Stomach (tissue), 4 donors: ENCODE data around the gene ZBTB7A.

ENCODE experiments used
- POLR2A ChIP-seq, 4 donors: fragments of 450-650 bp; IDR thresholded peaks; one replicate each; pipeline ENCODE4 v1.6.1; 2016; ENCODE audit warnings: antibody characterized with exemption in 4 of 4, control low read depth in 2 of 4, mild to moderate bottlenecking in 1 of 4, moderate library complexity in 1 of 4
- POLR2AphosphoS5 ChIP-seq, 3 donors: sonication (generic); formaldehyde crosslinking; IDR thresholded peaks; one replicate each; pipeline ENCODE4 v1.6.1; 2016; ENCODE audit warnings: antibody characterized with exemption in 3 of 3
- TF ChIP-seq, protein P1 (sequence below), 7 experiments: fragments of 450-650 bp in 4 of 7; fragments of 200-600 bp in 3 of 7; sonication (generic) in 3 of 7; IDR thresholded peaks; one replicate each; pipeline ENCODE4 v1.5.1; 2016 to 2019; ENCODE audit warnings: antibody characterized with exemption in 7 of 7, control low read depth in 2 of 7, mild to moderate bottlenecking in 1 of 7

DNA sequence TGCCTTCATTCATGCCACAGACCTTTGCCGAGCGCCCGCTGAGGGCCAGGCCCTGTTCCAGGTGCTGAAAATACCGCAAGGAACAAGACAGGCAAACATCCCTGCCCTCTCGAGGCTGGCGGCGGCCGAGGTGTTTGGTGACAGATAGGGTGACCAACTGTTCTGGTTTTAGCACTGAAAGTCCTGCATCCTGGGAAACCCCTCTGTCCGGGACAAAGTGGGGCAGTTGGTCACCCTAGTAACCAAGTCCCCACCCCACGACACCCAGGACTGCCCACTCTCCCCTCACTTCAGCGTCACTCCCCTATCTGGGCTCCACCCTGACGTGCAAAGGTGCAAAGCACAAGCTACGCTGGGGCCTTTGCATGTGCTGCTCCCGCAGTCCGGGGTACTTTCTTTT is 17.3 kb downstream of the ZBTB7A start:
- TF ChIP-seq, protein P1, sequence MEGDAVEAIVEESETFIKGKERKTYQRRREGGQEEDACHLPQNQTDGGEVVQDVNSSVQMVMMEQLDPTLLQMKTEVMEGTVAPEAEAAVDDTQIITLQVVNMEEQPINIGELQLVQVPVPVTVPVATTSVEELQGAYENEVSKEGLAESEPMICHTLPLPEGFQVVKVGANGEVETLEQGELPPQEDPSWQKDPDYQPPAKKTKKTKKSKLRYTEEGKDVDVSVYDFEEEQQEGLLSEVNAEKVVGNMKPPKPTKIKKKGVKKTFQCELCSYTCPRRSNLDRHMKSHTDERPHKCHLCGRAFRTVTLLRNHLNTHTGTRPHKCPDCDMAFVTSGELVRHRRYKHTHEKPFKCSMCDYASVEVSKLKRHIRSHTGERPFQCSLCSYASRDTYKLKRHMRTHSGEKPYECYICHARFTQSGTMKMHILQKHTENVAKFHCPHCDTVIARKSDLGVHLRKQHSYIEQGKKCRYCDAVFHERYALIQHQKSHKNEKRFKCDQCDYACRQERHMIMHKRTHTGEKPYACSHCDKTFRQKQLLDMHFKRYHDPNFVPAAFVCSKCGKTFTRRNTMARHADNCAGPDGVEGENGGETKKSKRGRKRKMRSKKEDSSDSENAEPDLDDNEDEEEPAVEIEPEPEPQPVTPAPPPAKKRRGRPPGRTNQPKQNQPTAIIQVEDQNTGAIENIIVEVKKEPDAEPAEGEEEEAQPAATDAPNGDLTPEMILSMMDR (IDR thresholded peaks at IDR 0.05): no peak
- TF ChIP-seq POLR2AphosphoS5 (IDR thresholded peaks at IDR 0.05) (peak in 1 of 3 donors; percentile 8), POLR2A (IDR thresholded peaks at IDR 0.05) (no peak)
